ENCODE results near the gene PTPRH. TPM values are rescaled to one million over a fixed set of nuclear protein-coding genes. Genes with fewer than 3 reads are reported as not detected.

The PTPRH gene
- total RNA-seq, 1 donor from 2014 or later: 1.8 TPM

DNA sequence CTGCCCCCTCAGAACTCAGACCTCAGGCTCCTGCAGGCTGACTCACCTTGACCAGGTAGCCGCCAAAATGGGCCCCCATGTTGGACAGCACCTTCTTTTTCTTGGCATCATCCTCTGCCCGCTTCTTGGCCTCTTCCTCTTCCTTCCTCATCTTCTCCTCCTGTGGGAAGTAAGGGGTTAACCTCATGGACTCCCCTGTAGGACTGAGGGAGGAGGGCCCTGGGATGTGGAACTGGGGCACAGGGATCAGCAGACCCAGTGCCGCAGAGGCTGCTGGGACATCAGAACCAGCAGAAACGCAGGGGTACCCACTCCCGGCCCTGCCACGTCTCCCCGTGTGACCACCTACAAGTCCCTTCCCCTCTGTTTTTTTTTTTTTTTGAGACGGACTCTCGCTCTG is 71.4 kb downstream of the PTPRH start:
- no peak for DNase-seq (ENCODE audit: extremely low read depth, low read depth, low spot score)

- no peak for DNase-seq (ENCODE audit: extremely low read depth, low read depth, low spot score)
Measured at GRCh38 chr19:55136399-55137102, 72.8 kb downstream of the PTPRH start.

- no peak for DNase-seq (ENCODE audit: extremely low read depth, low read depth, low spot score)
Measured at GRCh38 chr19:55134736-55135135, 74.6 kb downstream of the PTPRH start.

DNA sequence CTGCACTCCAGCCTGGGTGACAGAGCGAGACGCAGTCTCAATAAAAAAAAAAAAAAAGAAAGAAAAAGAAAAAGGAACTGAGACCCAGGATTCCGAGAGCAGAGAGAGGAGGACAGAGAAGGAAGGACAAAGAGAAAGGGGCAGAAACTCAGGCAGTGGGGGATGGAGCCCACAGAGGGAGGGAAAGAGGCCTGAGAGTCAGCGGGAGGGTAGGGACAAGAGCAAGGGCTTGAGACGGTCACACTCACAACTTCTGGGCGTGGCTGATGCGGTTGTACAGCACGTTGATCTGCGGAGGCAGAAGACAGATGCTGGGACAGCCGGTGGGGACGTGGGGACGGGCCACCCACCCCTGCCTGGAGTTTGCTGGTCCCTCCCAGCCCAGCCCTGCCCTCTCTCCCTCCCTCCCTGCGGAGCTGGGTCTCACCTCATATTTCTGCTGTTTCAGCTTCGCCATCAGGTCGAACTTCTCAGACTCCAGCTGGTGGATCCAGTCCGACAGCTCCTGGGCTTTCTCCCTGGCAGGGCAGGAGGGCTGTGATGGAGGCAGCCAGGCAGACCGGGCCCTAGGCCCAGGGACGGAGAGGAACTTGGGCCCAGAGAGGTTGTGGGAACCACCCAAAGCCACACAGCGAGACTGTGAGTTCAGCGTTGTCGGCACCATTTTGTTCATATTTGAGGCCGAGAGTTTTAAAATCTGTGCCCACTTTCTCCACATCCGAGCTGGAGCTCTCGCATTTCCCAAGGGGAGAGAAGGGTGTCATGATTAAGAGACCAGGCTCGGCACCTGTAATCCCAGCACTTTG is 75.5 kb downstream of the PTPRH start:
- DNase-seq (ENCODE audit: extremely low read depth, low read depth, low spot score): no peak

- DNase-seq (ENCODE audit: extremely low read depth, low read depth, low spot score): no peak
Measured at GRCh38 chr19:55132453-55133129, 76.7 kb downstream of the PTPRH start.

DNA sequence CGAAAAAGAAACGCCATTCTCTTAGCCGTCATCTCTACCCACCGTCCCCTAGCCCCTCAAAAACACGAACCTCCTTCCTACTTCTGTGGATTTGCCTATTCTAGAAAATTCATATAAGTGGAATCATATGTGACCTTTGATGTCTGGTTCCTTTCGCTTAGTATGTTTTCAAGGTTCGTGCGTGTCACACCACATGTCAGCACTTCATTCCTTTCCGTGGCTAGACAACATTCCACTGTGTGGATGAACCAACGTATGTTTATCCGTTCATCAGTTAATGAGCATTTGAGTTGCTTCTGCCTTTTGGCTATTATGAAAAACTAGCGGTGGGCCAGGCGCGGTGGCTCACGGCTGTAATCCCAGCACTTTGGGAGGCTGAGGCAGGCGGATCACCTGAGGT is 77.9 kb downstream of the PTPRH start:
- DNase-seq (ENCODE audit: extremely low read depth, low read depth, low spot score): no peak

Other genes starting within 250 kb of the PTPRH start
- gene NLRP2, start 243.1 kb downstream of the PTPRH start, total RNA-seq: 12.3 and 15.1 TPM in 2 replicates
- gene GP6, start 171.2 kb downstream of the PTPRH start, total RNA-seq: not detected in 2 replicates
- 7.5 and 13.1 TPM in 2 replicates for gene RDH13, start 146.4 kb downstream of the PTPRH start, total RNA-seq
- 10.6 and 20.4 TPM in 2 replicates for gene EPS8L1, start 133.6 kb downstream of the PTPRH start, total RNA-seq
- gene PPP1R12C, start 91.9 kb downstream of the PTPRH start, total RNA-seq: 108 and 137 TPM in 2 replicates
- gene TNNT1, start 60.3 kb downstream of the PTPRH start, total RNA-seq: 1.5 TPM in 1 of 2 replicates, not detected in the other
- not detected in 2 replicates for gene TNNI3, start 51.8 kb downstream of the PTPRH start, total RNA-seq
- gene DNAAF3, start 42.9 kb downstream of the PTPRH start, total RNA-seq: 1.6 and 1.7 TPM in 2 replicates
- 0.06 and 0.92 TPM in 2 replicates for gene SYT5, start 29.2 kb downstream of the PTPRH start, total RNA-seq
- gene TMEM86B, start 19.3 kb upstream of the PTPRH start, total RNA-seq: 1.5 and 2.8 TPM in 2 replicates
- 49.6 and 66.3 TPM in 2 replicates for gene PPP6R1, start 49.5 kb upstream of the PTPRH start, total RNA-seq
- gene HSPBP1, start 70.6 kb upstream of the PTPRH start, total RNA-seq: 30.5 and 36.0 TPM in 2 replicates
- gene BRSK1, start 74.5 kb upstream of the PTPRH start, total RNA-seq: 1.2 and 3.0 TPM in 2 replicates
- gene TMEM150B, start 115.8 kb upstream of the PTPRH start, total RNA-seq: not detected in 2 replicates
- gene KMT5C, start 130.4 kb upstream of the PTPRH start, total RNA-seq: 8.0 and 12.8 TPM in 2 replicates
- not detected in 2 replicates for gene COX6B2, start 145.2 kb upstream of the PTPRH start, total RNA-seq
- gene GARIN5B, start 153.8 kb upstream of the PTPRH start, total RNA-seq: not detected in 2 replicates
- 3.1 and 6.8 TPM in 2 replicates for gene IL11, start 161.0 kb upstream of the PTPRH start, total RNA-seq
- gene TMEM190, start 167.3 kb upstream of the PTPRH start, total RNA-seq: not detected in 2 replicates
- 0.58 and 1.3 TPM in 2 replicates for gene TMEM238, start 174.8 kb upstream of the PTPRH start, total RNA-seq
- gene RPL28, start 176.4 kb upstream of the PTPRH start, total RNA-seq: 597 and 618 TPM in 2 replicates
- gene UBE2S, start 198.3 kb upstream of the PTPRH start, total RNA-seq: 64.2 and 82.3 TPM in 2 replicates
- gene SHISA7, start 233.8 kb upstream of the PTPRH start, total RNA-seq: not detected in 2 replicates

Measured in glomerular endothelial cell (primary cell).